Esophagus (tissue), 2 donors: Measurements from ENCODE around the gene UMAD1. TPM values are rescaled to one million over a fixed set of nuclear protein-coding genes. Genes with fewer than 3 reads are reported as not detected.

Experiments
- H3K27ac ChIP-seq, 2 donors: one replicate each; pipeline ENCODE4 v1.5.1; 2013; ENCODE audit warnings: low read depth in 2 of 2, mild to moderate bottlenecking in 2 of 2, inconsistent platforms in 1 of 2, low read length in 1 of 2, moderate library complexity in 1 of 2
- H3K27me3 ChIP-seq, 2 donors: one replicate each; pipeline ENCODE4 v1.6.1; 2013; ENCODE audit warnings: low read length in 2 of 2, control low read depth in 1 of 2, mild to moderate bottlenecking in 1 of 2; ENCODE audit not compliant: insufficient read depth in 2 of 2, control insufficient read depth in 1 of 2
- H3K36me3 ChIP-seq, 2 donors: one replicate each; pipeline ENCODE4 v1.6.1; 2013; ENCODE audit warnings: low read length in 1 of 2; ENCODE audit not compliant: control insufficient read depth in 2 of 2, insufficient read depth in 2 of 2
- H3K4me1 ChIP-seq, 2 donors: one replicate each; pipeline ENCODE4 v1.6.1; 2013; ENCODE audit warnings: low read length in 1 of 2; ENCODE audit not compliant: control insufficient read depth in 2 of 2, insufficient read depth in 2 of 2
- H3K4me3 ChIP-seq, 2 donors: one replicate each; pipeline ENCODE4 v1.5.1; 2013; ENCODE audit warnings: low read length in 2 of 2, mild to moderate bottlenecking in 2 of 2, low read depth in 1 of 2, moderate library complexity in 1 of 2
- H3K9me3 ChIP-seq, 2 donors: one replicate each; pipeline ENCODE4 v1.6.1; 2013; ENCODE audit warnings: mild to moderate bottlenecking in 2 of 2, low read depth in 1 of 2, low read length in 1 of 2, moderate library complexity in 1 of 2; ENCODE audit not compliant: control insufficient read depth in 2 of 2, insufficient read depth in 1 of 2
- WGBS, 2 donors: extraction: QIAGEN DNeasy Blood & Tissue Kit; methylation state at CpG; one replicate each; pipeline ENCODE4 v1.1.7; 2013; 5-methylcytosine and 5-hydroxymethylcytosine counted together
- polyA plus RNA-seq, 2 donors: library from polyadenylated mRNA; stranded (reverse); fragments of 200-250 nt; gene quantifications; one replicate each; pipeline ENCODE4 v1.2.3, GENCODE V29; 2013
- donor health status: healthy with polysubstance abuse.
- donor health status: Bipolar disorder and iron deficiency.

Gene UMAD1
- polyA plus RNA-seq = 1 to 10 TPM; 1.8 to 4.9 TPM

- H3K9me3 ChIP-seq = no peaks in the 10 kb centered on the region
- peak within 1 kb of the TSS; percentile 86 to 93 for H3K4me3 ChIP-seq
- H3K36me3 ChIP-seq = no peaks in the 10 kb centered on the region
- H3K27me3 ChIP-seq = no peaks in the 10 kb centered on the region
- H3K27ac ChIP-seq = peak within 1 kb of the TSS; percentile 87 to 97
- 0% methylated on average over 68 of the region's 68 CpGs for WGBS, 2 donors
- H3K4me1 ChIP-seq = peaks cover 0 to 5% of the 10 kb centered on the region in 2 donors
Observed at GRCh38 chr7:7640221-7641128, at the start of gene UMAD1. UMAD1 (plus strand) TSS chr7:7640752; CDS start chr7:7673372, 32,620 bp downstream.

DNA sequence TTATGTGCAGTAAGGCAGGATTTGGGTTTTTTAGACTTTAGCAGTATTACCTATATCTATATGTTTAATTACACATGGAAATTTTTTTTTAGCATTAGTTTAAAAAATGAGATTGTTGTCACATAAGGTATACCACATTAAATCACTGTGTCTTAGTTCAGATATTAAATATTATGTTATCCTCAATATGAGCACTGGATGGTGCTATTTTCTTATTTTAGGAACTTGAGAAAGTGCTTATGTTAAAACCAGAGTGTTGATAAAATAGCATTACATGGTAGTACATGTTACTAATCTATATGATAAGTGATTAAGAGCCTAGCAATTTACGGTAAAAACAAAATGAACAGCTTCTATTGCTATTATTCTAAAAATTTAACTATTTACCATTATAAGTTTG, 45.1 kb upstream of the UMAD1 start:
- no peaks in the 10 kb centered on the region for H3K4me1 ChIP-seq
- no peak overlapping the region for H3K27ac ChIP-seq
- H3K36me3 ChIP-seq = peaks cover 0 to 5% of the 10 kb centered on the region in 2 donors
- H3K4me3 ChIP-seq = no peak overlapping the region
- 75 to 78% methylated on average over 1 of the region's 1 CpG for WGBS, 2 donors
- no peaks in the 10 kb centered on the region for H3K27me3 ChIP-seq
- no peaks in the 10 kb centered on the region for H3K9me3 ChIP-seq

- Histone ChIP-seq H3K4me1 (no peaks in the 10 kb centered on the region), H3K27me3 (no peaks in the 10 kb centered on the region), H3K27ac (no peak overlapping the region), H3K9me3 (no peaks in the 10 kb centered on the region), H3K36me3 (peaks cover 0 to 5% of the 10 kb centered on the region in 2 donors), H3K4me3 (no peak overlapping the region)
- WGBS, 2 donors = 83 to 97% methylated on average over 5 of the region's 5 CpGs
Observed at GRCh38 chr7:7596176-7596575, 44.4 kb upstream of the UMAD1 start.

GRCh38 chr7:7607010-7607409, 33.5 kb upstream of the UMAD1 start:
- no peaks in the 10 kb centered on the region for H3K9me3 ChIP-seq
- no peaks in the 10 kb centered on the region for H3K36me3 ChIP-seq
- 60 to 63% methylated on average over 3 of the region's 3 CpGs for WGBS, 2 donors
- H3K27me3 ChIP-seq = no peaks in the 10 kb centered on the region
- H3K4me3 ChIP-seq = no peak overlapping the region
- H3K4me1 ChIP-seq = no peaks in the 10 kb centered on the region
- H3K27ac ChIP-seq = no peak overlapping the region

GRCh38 chr7:7609330-7609729, 31.2 kb upstream of the UMAD1 start:
- no peaks in the 10 kb centered on the region for H3K4me1 ChIP-seq
- H3K27ac ChIP-seq = no peak overlapping the region
- 92 to 95% methylated on average over 2 of the region's 2 CpGs for WGBS, 2 donors

DNA sequence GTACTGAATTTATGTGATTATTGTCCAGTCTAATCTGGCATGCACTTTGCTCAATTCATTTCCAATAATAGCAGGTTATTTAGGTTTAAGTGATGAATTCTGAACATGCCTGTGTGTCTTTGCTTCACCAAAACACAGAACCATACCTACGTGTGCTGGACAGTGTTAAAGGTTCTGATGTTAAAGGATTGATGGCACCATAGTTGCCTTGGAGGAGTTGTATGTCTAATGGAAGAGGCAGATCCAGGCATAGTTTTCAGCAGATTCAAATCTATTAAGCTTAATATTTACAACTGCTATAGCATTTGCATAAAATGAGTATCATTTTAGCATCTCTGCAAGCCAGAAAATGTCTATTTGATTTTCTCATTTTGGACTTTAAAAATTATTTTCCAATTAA, 28.0 kb upstream of the UMAD1 start:
- WGBS, 2 donors = 87 to 88% methylated on average over 1 of the region's 1 CpG

More at GRCh38 chr7:7609330-7609729, 31.2 kb upstream of the UMAD1 start:
- H3K36me3 ChIP-seq = no peaks in the 10 kb centered on the region
- no peak overlapping the region for H3K4me3 ChIP-seq
- no peaks in the 10 kb centered on the region for H3K27me3 ChIP-seq
- no peaks in the 10 kb centered on the region for H3K9me3 ChIP-seq

DNA sequence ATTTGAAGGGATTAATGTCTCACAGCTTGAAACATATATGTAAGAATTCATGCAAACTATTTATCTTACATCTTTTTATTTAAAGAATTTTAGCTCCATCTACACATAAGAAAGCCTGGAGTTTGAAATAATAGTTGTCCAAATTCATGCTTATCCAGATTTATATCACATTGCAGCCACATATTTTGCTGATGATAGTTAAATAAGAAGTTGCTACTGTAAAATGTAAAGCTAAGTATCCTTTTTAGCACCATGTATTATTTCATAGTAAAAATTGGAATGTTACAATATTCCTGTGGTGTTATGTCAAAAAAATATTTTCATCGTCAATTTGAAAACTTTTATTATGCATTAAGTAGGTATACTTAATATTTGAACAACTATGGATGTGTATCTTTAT, 27.3 kb upstream of the UMAD1 start:
- Histone ChIP-seq H3K36me3 (no peaks in the 10 kb centered on the region), H3K9me3 (no peaks in the 10 kb centered on the region), H3K27ac (no peak overlapping the region), H3K27me3 (no peaks in the 10 kb centered on the region), H3K4me1 (no peaks in the 10 kb centered on the region), H3K4me3 (no peak overlapping the region)
- WGBS, 2 donors = 94 to 98% methylated on average over 1 of the region's 1 CpG

More for the DNA sequence above, 28.0 kb upstream of the UMAD1 start:
- Histone ChIP-seq H3K27me3 (no peaks in the 10 kb centered on the region), H3K4me3 (no peak overlapping the region), H3K4me1 (no peaks in the 10 kb centered on the region), H3K27ac (no peak overlapping the region), H3K9me3 (no peaks in the 10 kb centered on the region), H3K36me3 (no peaks in the 10 kb centered on the region)

- Histone ChIP-seq H3K27me3 (no peaks in the 10 kb centered on the region), H3K9me3 (no peaks in the 10 kb centered on the region), H3K27ac (no peak overlapping the region), H3K4me3 (no peak overlapping the region), H3K36me3 (no peaks in the 10 kb centered on the region), H3K4me1 (no peaks in the 10 kb centered on the region)
- WGBS, 2 donors = 78 to 84% methylated on average over 4 of the region's 4 CpGs
Observed at GRCh38 chr7:7614018-7614741, 26.4 kb upstream of the UMAD1 start.

DNA sequence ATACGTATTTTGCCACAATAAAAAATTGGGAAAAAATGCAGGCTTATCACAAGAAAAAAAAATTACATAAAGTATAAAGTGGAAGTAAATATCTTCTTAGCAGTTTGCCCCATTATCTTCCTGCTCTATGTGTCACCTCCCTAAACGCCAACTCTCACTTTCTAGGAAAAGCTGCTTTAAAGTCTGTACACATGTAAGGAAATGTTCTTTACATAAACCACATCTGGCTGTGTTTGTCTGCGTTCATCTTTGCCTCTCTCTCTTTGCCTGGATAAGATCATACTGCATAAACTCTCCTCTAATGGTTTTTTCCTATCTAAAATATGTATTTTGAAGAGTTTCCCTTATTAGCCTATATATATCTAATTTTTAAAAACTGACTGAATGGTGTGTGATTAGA, 23.0 kb upstream of the UMAD1 start:
- H3K9me3 ChIP-seq = no peaks in the 10 kb centered on the region
- WGBS, 2 donors = 67 to 75% methylated on average over 3 of the region's 3 CpGs
- no peak overlapping the region for H3K27ac ChIP-seq

More for the DNA sequence above, 23.0 kb upstream of the UMAD1 start:
- Histone ChIP-seq H3K27me3 (no peaks in the 10 kb centered on the region), H3K4me1 (no peaks in the 10 kb centered on the region), H3K36me3 (no peaks in the 10 kb centered on the region), H3K4me3 (no peak overlapping the region)
